HepG2 (cell line): ENCODE measurements around the gene IL17RC. TPM values are rescaled to one million over a fixed set of nuclear protein-coding genes. Genes with fewer than 3 reads are reported as not detected.

Experiments used
- ATF2 ChIP-seq: sonication (generic); formaldehyde crosslinking; IDR thresholded peaks from 2 replicates; pipeline ENCODE4 v1.4.0; 2020; ENCODE audit warnings: missing genetic modification reagents
- ATF6 ChIP-seq: sonication (generic); formaldehyde crosslinking; conservative IDR thresholded peaks from 2 replicates; pipeline ENCODE4 v1.4.0; 2020; ENCODE audit warnings: missing genetic modification reagents
- BCLAF1 ChIP-seq: fragments of 450-650 bp; IDR thresholded peaks from 2 replicates; pipeline ENCODE4 v1.6.1; 2017; ENCODE audit warnings: mild to moderate bottlenecking
- CREB1 ChIP-seq, 2 experiments: fragments of 450-650 bp in 1 of 2; IDR thresholded peaks; 2 replicates each; pipeline ENCODE4 v1.6.1; 2016 to 2017; ENCODE audit warnings: control low read depth in 1 of 2, mild to moderate bottlenecking in 1 of 2, missing compliant biosample characterization in 1 of 2, missing genetic modification characterization in 1 of 2
- IRX3 ChIP-seq: sonication (generic); formaldehyde crosslinking; IDR thresholded peaks from 2 replicates; pipeline ENCODE4 v1.8.1; 2023; ENCODE audit warnings: mild to moderate bottlenecking, low read depth, missing genetic modification reagents, borderline replicate concordance
- PCBP2 ChIP-seq: fragments of 200-400 bp; formaldehyde crosslinking; optimal IDR thresholded peaks from 2 replicates; pipeline ENCODE3; 2018; ENCODE audit warnings: low read length, low read depth; ENCODE audit not compliant: poor library complexity, severe bottlenecking
- PREB ChIP-seq: sonication (generic); formaldehyde crosslinking; IDR thresholded peaks from 2 replicates; pipeline ENCODE4 v1.4.0; 2020; ENCODE audit warnings: missing genetic modification reagents
- PRMT3 ChIP-seq: sonication (generic); formaldehyde crosslinking; IDR thresholded peaks from 2 replicates; pipeline ENCODE4 v1.8.1; 2022; ENCODE audit warnings: low read depth, mild to moderate bottlenecking, moderate library complexity, missing genetic modification reagents, borderline replicate concordance
- RFXANK ChIP-seq: IDR thresholded peaks from 2 replicates; pipeline ENCODE4 v1.6.1; 2016
- U2AF1 ChIP-seq: fragments of 200-400 bp; formaldehyde crosslinking; optimal IDR thresholded peaks from 2 replicates; pipeline ENCODE3; 2017; ENCODE audit warnings: mild to moderate bottlenecking, low read depth, low read length
- USF2 ChIP-seq, 2 experiments: sonication (generic) in 1 of 2; formaldehyde crosslinking in 1 of 2; IDR thresholded peaks; 2 replicates each; pipeline versions ENCODE4 v1.5.1 to v1.6.1; 2011 to 2020; ENCODE audit warnings: borderline replicate concordance in 1 of 2, low read depth in 1 of 2, low read length in 1 of 2, mild to moderate bottlenecking in 1 of 2, missing genetic modification reagents in 1 of 2, moderate library complexity in 1 of 2
- ZBTB14 ChIP-seq: sonication (generic); formaldehyde crosslinking; IDR thresholded peaks from 2 replicates; pipeline ENCODE4 v1.4.0; 2020; ENCODE audit warnings: missing genetic modification reagents
- ZNF260 ChIP-seq: sonication (generic); formaldehyde crosslinking; IDR thresholded peaks from 2 replicates; pipeline ENCODE4 v1.4.0; 2020; ENCODE audit warnings: missing genetic modification reagents, low read depth, mild to moderate bottlenecking, borderline replicate concordance
- ZNF329 ChIP-seq: sonication (generic); formaldehyde crosslinking; IDR thresholded peaks from 2 replicates; pipeline ENCODE4 v1.9.0; 2021; ENCODE audit warnings: low read depth, mild to moderate bottlenecking, missing genetic modification reagents
- ZNF589 ChIP-seq: sonication (generic); formaldehyde crosslinking; conservative IDR thresholded peaks from 2 replicates; pipeline ENCODE4 v1.8.0; 2022; ENCODE audit warnings: mild to moderate bottlenecking, moderate library complexity, missing genetic modification reagents
- polyA plus RNA-seq, 8 experiments: library from polyadenylated mRNA; depleted of rRNA in 3 of 8; stranded (reverse) in 7 of 8; unstranded in 1 of 8; fragments of >200 nt; fragmentation: Illumina TruSeq in 4 of 8; extraction: Trizol in 4 of 8; gene quantifications; 2 replicates each; pipeline versions ENCODE4 v1.2.1 to v1.2.3, GENCODE V29; 2011 to 2016; ENCODE audit warnings: low read depth in 4 of 8, missing spikeins in 1 of 8, mixed read lengths in 1 of 8; ENCODE audit not compliant: insufficient read depth in 1 of 8
- total RNA-seq, 5 experiments: library from RNA; depleted of rRNA; stranded (reverse); fragments of >200 nt; fragmentation: Illumina TruSeq; extraction: Trizol; gene quantifications; 2 replicates each; pipeline ENCODE4 v1.2.3, GENCODE V29; 2016; ENCODE audit warnings: low read depth in 1 of 5

Gene IL17RC
- total and polyA plus RNA-seq, 2 of the 13 experiments (the other 11 are each of a cell fraction or from before 2014, with no cell fraction given), result 20.7 to 24.0 TPM

- TF ChIP-seq IRX3 (CRISPR knock-in tag), result 0 out of 2 replicates have a peak, but pooled peaks have one; percentile 77
- no peak for TF ChIP-seq CREB1 (IDR thresholded peaks at IDR 0.05)
- TF ChIP-seq CREB1 (CRISPR knock-in tag; IDR thresholded peaks at IDR 0.05), result no peak
- TF ChIP-seq ATF6, result no peak; the same call in 1 of the 2 replicates
- no peak for TF ChIP-seq BCLAF1
- TF ChIP-seq ZNF260 (CRISPR knock-in tag), result no peak
- TF ChIP-seq ZBTB14 (CRISPR knock-in tag), result 0 out of 2 replicates have a peak, but pooled peaks have one; percentile 30
- TF ChIP-seq PCBP2, result no peak
- peak; percentile 49 for TF ChIP-seq ZNF589
- TF ChIP-seq ZNF329 (CRISPR knock-in tag), result peak; percentile 60; the same call in 1 of the 2 replicates
- peak; percentile 62; the same call in 1 of the 2 replicates for TF ChIP-seq PREB (CRISPR knock-in tag)
- peak; percentile 34 for TF ChIP-seq ATF2 (CRISPR knock-in tag)
- peak; percentile 71; the same call in 1 of the 2 replicates for TF ChIP-seq PRMT3
- TF ChIP-seq RFXANK (CRISPR knock-in tag), result no peak
- TF ChIP-seq USF2 (IDR thresholded peaks at IDR 0.05; ENCODE audit: low read depth, low read length), result no peak
- TF ChIP-seq USF2 (CRISPR knock-in tag; IDR thresholded peaks at IDR 0.05; ENCODE audit: borderline replicate concordance), result no peak
- TF ChIP-seq U2AF1, result no peak
Observed at GRCh38 chr3:9915254-9916141, 1.4 kb upstream of the IL17RC start (continued).
